ENCODE measurements around the gene TUBA4A.
A peak's percentile ranks its signal among the peaks of the same experiment; 100 is the strongest.

DNA sequence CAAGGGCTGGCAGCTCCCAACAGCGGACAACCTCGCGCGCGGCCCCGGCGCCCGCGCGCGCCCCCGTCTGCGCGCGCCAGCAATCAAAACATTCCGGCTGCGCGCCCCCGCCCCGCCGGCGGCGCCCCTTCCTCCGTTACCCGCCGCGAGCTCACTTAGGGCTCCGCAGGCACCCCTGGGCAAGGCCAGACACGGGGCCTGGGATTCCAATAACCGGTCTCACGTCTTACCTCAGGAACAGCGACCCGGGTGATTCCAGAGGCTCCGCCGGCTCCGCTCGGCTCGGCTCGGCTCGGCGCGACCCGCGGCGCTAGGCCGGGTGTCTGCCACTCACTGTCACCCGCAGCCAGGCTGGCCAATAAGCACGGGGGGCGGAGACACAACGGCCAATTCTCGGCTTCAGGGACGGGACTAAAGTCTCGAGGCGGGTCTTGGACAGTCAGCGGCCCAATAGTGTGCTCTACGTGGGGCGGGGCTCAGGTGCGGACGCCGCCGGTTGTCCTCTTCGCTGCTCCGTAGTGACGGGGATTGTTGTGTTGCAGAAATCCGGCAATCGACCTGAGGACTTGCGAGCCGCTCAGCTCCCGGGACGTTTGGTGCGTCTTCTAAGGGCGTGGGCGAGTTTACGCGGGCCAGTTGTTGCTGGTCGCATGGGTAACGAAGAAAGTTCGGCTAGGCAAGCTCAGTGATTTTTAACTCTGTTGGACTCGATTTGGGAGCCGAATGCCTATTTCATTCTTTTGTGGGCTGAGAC lies 24.2 kb downstream of the TUBA4A start, which contains the start of the genes ANKZF1 and ATG9A:
- peak; percentile 74 for TF ChIP-seq EP300 (conservative IDR thresholded peaks at IDR 0.05; ENCODE audit: poor library complexity, severe bottlenecking)
- TF ChIP-seq TAF1 (IDR thresholded peaks at IDR 0.05; ENCODE audit: low read depth), result peak; percentile 57

Measured in neural cell (in vitro differentiated cells).